ENCODE measurements around the gene RNPEPL1.
A peak's percentile ranks its signal among the peaks of the same experiment; 100 is the strongest.
"Not testable (repeated sequence)": the region's sequence is repeated elsewhere in the genome, so short reads cannot be mapped to it uniquely, and the experiment has no call there.

The RNPEPL1 gene

DNA sequence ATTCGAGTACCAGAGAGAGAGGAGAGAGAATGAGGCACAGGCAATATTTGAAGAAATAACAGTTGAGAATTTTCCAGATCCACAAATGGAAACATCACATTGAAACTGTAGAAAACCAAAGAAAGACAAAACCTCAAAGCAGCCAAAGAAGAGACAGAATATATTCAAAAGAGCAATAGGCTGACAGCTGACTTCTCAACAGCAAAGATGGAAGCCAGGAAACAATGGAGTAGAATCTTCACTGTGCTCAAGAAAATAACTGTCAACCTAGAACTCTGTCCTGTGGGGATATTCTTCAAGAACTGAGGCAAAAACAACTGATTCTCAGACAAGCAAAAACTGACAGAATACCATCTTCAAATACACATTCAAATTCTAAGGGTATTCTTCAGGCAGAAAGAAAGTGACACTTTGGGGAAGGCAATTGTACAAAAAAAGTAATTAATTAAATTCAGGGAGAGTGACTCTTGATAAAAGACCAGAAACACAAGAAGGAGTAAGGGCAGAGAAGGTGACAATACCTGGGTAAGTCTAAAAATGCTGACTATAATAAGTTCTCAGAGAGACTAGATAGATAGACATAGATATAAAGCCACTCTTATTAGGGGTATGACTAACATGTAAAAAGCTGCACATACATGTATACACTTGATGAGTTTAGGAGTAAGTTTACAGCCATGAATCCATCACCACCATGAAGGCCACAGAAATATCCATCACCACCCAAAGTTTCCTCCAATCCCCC lies 36.1 kb upstream of the RNPEPL1 start:
- DNase-seq (ENCODE audit: low spot score) = no peak
- no peak for FAIRE-seq

DNA sequence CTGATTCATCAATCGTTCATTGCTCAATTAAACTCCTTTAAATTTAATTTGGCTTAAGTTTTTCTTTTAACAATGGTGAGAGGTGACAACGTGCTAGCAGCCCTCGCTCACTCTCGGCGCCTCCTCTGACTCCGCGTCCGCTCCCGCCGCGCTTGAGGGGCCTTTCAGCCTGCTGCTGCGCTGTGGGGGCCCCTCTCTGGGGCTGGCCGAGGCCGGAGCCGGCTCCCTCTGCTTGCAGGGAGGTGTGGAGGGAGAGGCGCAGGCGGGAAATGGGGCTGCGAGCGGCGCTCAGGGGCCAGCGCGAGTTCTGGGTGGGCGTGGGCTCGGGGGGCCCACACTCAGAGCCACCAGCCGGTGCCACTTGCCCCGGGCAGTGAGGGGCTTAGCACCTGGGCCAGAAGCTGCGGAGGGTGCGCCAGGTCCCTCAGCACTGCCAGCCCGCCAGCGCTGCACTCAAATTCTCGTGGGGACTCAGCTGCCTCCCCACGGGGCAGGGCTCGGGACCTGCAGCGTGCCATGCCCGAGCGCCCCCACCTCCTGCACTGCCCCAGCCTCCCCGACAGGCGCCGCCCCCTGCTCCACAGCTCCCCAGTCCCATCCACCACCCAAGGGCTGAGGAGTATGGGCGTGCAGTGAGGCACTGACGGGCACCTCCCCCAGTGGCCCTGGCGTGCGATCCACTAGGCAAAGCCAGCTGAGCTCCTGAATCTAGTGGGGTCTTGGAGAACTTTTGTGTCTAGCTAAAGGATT lies 30.1 kb upstream of the RNPEPL1 start:
- DNase-seq (ENCODE audit: low spot score) (no peak), FAIRE-seq (no peak)

DNA sequence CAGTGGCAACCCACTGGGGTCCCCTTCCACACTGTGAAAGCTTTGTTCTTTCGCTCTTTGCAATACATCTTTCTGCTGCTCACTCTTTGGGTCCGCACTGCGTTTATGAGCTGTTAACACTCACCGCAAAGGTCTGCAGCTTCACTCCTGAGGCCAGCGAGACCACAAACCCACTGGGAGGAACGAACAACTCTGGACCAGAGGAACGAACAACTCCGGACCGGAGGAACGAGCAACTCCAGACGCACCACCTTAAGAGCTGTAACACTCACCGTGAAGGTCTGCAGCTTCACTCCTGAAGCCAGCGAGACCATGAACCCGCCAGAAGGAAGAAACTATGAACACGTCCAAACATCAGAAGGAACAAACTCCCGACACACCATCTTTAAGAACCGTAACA lies 29.2 kb upstream of the RNPEPL1 start:
- FAIRE-seq; DNase-seq (ENCODE audit: low spot score): not testable (repeated sequence)

GRCh38 chr2:240539906-240540305 lies 28.4 kb upstream of the RNPEPL1 start:
- FAIRE-seq = no peak
- no peak for DNase-seq (ENCODE audit: low spot score)

DNA sequence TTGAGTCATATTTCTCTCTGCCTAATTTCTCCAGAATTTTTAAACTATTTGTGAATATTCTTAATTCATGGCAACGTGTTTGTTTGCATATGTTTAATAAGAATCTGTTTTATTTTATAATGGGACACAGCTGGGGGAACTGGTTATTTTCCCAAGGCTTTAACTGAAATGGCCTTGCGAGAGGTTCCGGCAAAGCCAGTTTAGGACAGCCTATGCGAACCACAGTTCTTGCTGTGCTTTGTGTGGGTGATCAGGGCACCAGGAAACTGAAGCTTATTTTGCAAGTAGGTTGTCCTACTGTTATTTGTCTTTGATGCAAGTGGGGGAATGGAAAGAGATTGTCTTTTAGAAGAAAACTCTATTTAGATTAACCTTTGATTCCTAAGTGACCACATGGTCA lies 17.0 kb upstream of the RNPEPL1 start:
- no peak for FAIRE-seq
- no peak for DNase-seq (ENCODE audit: low spot score)

GRCh38 chr2:240551811-240552210 lies 16.5 kb upstream of the RNPEPL1 start:
- FAIRE-seq (no peak), DNase-seq (ENCODE audit: low spot score) (no peak)

DNA sequence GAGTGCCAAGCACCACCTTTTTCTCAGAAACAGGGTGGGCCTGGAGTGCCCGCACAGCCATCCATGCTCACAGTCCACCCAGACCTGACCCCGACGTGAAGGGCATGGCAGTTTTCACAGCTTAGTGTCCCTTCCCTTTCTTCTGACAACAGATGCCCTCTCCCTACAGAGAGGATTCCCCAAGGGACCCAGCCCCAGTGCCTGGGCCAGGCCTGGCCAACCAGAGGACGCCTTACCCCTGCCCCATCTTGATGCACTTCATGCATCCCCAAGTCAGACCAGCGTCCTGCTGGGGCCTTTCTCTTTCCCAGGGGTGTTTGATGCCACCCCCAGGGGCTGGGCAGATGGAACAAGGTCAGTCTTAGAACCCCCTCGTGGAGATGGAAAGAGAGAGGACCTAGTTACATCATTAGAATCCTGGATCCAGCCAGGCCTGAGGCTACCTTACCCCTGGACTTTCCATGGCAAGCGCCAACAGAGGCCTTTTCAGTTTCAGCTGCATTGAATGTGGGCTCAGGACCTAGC lies 14.3 kb upstream of the RNPEPL1 start:
- FAIRE-seq = no peak
- no peak for DNase-seq (ENCODE audit: low spot score)

DNA sequence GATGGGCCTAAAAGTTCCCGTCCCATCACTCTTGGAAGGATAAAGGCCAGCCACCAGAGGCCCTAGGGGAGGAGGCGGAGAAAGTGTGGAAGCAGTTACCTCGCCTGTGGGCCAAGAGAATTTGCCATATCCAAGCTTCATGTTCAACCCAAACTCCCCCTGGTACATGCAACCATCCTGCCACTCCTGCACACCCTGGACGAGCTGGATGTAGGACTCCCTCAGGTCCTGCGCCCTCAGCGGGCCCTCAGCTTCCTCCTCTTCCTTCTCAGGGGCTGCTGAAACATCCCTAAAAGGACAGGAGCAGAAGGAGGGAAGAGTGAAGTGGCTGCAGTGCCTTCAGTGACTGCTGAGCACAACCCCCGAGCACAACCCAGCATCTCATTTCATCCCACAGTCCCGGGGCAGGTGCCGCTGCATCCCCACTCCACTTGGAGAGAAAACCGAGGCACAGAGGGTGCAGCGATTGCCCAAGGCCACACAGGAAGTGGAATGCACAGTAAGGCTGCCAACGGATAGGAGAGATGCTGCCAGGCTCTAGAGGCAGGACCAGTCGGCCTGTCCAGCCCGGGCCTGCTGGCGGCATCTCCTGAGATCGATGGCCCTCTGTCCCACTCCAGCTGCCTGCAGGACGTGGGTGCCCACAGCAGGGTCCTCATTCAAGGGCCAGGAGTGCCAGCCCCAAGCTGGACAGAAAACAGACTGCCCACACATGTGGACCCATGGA lies 13.4 kb upstream of the RNPEPL1 start:
- DNase-seq (ENCODE audit: low spot score) (no peak), FAIRE-seq (no peak)

- DNase-seq (ENCODE audit: low spot score) = no peak
- FAIRE-seq = no peak
Measured at GRCh38 chr2:240555541-240556250, 12.6 kb upstream of the RNPEPL1 start.

DNA sequence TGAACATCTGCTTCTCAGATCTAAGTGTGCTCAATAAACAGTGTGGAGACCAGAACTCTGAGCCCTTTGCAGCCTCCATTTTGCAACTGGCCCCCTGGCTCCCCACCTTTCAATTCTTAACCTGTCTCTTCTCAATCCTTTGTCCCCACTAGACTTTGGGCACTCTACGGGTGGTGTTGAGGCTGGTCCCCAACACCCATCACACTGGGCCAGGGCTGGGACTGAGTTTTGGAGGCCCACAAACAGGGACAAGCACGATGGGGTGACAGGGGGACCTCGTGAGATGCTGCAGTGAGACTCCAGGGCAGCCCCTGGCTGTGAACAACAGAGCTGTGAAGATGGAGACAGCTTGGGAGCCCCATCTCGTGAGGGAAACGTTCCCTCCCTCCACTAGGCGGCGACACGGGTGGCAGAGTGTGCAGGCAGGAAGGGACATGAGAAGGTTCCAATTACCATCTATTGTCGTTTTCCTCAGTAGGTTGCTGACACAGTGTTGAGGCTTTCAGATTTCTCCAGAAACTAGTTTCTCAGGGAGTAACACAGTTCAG lies 11.7 kb upstream of the RNPEPL1 start:
- peak; percentile 69 for DNase-seq (ENCODE audit: low spot score)
- no peak for FAIRE-seq

GRCh38 chr2:240557101-240557751 lies 11.1 kb upstream of the RNPEPL1 start:
- DNase-seq (ENCODE audit: low spot score) (no peak), FAIRE-seq (no peak)

- DNase-seq (ENCODE audit: low spot score) (peak; percentile 87), FAIRE-seq (no peak)
Measured at GRCh38 chr2:240557808-240558207, 10.5 kb upstream of the RNPEPL1 start, which contains the start of gene ANKMY1. Gene ANKMY1, minus strand, starts transcription at chr2:240557988. Its CDS starts 653 bp downstream, at chr2:240557335.

GRCh38 chr2:240558236-240558761 lies 10.0 kb upstream of the RNPEPL1 start:
- FAIRE-seq = no peak
- DNase-seq (ENCODE audit: low spot score) = no peak

- FAIRE-seq (no peak), DNase-seq (ENCODE audit: low spot score) (no peak)
Measured at GRCh38 chr2:240559286-240559685, 9.0 kb upstream of the RNPEPL1 start.

- DNase-seq (ENCODE audit: low spot score) (peak; percentile 93), FAIRE-seq (peak; percentile 13)
Measured at GRCh38 chr2:240560084-240560479, 8.2 kb upstream of the RNPEPL1 start, which contains the start of gene DUSP28. Gene DUSP28, plus strand, starts transcription at chr2:240560357. Its CDS starts 328 bp downstream, at chr2:240560685.

DNA sequence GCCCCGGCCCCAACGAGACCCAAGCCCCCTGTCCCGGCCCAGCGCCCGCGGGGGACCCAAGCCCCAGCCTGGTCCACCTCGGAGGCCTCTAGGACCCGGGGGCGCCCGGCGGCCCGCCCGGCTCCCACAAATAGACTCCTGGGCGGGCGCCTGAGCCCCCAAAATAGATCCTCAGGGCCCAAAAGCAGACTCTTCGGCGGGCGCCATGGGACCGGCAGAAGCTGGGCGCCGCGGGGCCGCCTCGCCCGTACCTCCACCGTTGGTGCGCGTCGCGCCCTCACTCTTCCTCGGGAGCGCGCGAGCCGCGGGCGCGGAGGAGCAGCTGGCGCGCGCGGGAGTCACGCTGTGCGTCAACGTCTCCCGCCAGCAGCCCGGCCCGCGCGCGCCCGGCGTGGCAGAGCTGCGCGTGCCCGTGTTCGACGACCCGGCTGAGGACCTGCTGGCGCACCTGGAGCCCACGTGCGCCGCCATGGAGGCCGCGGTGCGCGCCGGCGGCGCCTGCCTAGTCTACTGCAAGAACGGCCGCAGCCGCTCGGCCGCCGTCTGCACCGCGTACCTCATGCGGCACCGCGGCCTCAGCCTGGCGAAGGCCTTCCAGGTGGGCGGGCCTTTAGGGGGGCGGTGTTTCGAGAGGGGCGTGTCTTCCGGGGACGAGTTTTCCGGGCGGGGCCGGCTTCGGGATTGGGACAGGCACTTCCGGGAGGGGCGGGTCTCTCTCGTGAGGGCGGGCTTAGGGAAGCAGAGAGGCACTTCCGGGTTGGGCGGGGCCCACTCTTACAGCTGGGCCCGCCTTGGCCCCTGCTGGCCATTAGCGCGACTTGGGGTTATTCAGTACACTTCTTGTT lies 7.6 kb upstream of the RNPEPL1 start:
- FAIRE-seq (peak; percentile 52), DNase-seq (ENCODE audit: low spot score) (peak; percentile 97)

DNA sequence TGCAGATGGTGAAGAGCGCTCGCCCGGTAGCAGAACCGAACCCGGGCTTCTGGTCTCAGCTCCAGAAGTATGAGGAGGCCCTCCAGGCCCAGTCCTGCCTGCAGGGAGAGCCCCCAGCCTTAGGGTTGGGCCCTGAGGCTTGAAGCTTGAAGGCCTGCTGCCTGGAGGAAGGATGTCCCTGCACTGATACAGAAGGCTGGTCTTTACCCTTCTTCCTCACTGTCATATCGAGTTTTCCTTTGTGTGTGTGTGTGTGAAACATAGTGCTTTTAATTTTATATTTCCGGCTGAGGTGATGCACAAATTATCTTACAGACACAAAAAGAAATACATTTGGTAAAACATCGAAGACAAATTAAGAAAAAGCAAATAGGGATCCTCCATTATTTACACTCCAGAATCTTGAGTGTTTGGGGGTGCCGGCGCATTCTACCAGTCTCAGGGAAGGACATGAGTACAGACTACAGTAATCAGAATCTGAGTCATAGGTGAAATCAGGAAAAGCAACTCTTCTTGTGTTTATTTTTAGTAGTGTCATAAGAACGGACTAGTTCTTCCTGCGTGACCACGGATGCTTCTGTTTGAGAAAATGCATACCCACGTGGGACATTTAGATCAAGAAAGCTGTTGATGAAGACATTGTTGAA lies 6.8 kb upstream of the RNPEPL1 start:
- DNase-seq (ENCODE audit: low spot score) (no peak), FAIRE-seq (no peak)

GRCh38 chr2:240563231-240563630 lies 5.1 kb upstream of the RNPEPL1 start:
- not testable (repeated sequence) for DNase-seq (ENCODE audit: low spot score); FAIRE-seq

Measured in urothelium cell line (cell line).